Activated naive CD8-positive, alpha-beta T cell treated with anti-CD3 and anti-CD28 coated beads for 36 hours (primary cell): ENCODE results near the gene SOCS6. TPM values are rescaled to one million over a fixed set of nuclear protein-coding genes. Genes with fewer than 3 reads are reported as not detected.
"Not testable (repeated sequence)": the region's sequence is repeated elsewhere in the genome, so short reads cannot be mapped to it uniquely, and the experiment has no call there.

Experiments used
- DNase-seq: peaks from one replicate; pipeline ENCODE4 v3.0.0; 2021
- H3K27ac Mint-ChIP-seq: one replicate; pipeline ENCODE4 v1.8.0; 2022; ENCODE audit warnings: mild to moderate bottlenecking, moderate library complexity, mixed read lengths
- H3K27me3 Mint-ChIP-seq: one replicate; pipeline ENCODE4 v1.8.0; 2022; ENCODE audit warnings: mild to moderate bottlenecking, mixed read lengths
- H3K36me3 Mint-ChIP-seq: one replicate; pipeline ENCODE4 v1.8.0; 2021; ENCODE audit warnings: mild to moderate bottlenecking, mixed read lengths
- H3K4me1 Mint-ChIP-seq: one replicate; pipeline ENCODE4 v1.8.0; 2021; ENCODE audit warnings: mixed read lengths
- H3K4me3 Mint-ChIP-seq: one replicate; pipeline ENCODE4 v1.8.0; 2022; ENCODE audit warnings: mild to moderate bottlenecking, moderate library complexity, mixed read lengths
- H3K9me3 Mint-ChIP-seq: one replicate; pipeline ENCODE4 v1.8.0; 2022; ENCODE audit warnings: mixed read lengths
- total RNA-seq, 2 experiments: library from RNA; stranded (reverse); gene quantifications; one replicate each; pipeline ENCODE4 v1.2.3, GENCODE V29; 2021

Gene SOCS6
- total RNA-seq, 2 experiments from 2014 or later: 2.1 to 2.2 TPM

DNA sequence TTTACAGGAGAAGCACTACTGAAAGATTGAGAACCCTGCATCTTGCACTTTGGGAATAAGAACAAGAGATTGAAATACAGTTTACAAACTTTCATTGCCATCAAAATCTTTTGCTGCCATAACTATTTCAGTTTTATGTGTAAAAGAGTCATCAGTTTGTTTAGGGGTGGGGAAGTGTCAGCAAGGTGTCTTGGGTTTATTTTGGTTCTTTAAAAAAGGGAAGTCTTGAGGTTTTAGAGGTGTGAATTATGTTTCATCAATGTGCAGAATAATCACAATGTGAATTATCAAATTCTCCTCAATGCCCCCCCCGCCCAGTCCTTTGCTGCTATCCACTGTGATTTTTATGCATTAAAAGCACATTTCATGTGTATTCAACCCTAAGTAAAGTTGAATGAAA is 37.4 kb downstream of the SOCS6 start:
- Mint-ChIP-seq H3K36me3 (peaks cover 8% of the 10 kb centered on the region), H3K4me3 (no peak overlapping the region), H3K27me3 (no peaks in the 10 kb centered on the region), H3K9me3 (no peaks in the 10 kb centered on the region), H3K4me1 (peaks cover 4% of the 10 kb centered on the region), H3K27ac (no peak overlapping the region)
- DNase-seq: no peak

DNA sequence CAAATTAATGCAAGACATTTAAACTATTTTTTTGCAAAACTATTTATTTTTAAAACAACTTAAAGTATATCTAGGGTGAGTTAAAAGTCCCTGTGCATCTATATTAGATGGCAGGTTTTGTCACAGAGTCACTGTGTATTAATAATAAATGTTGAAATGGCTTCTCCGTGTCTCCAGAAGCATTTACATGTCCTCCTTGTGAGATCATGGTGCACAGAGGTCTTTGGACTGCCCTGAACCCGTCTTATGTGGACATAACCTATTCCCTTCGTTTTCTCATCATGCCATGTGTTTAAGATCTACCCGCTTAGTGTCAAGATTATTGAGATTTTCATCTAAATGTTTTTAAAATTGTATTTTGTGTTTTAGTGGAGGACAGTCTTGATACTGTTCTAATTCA is 39.3 kb downstream of the SOCS6 start:
- H3K27me3 Mint-ChIP-seq: no peaks in the 10 kb centered on the region
- H3K4me1 Mint-ChIP-seq: peaks cover 4% of the 10 kb centered on the region
- H3K9me3 Mint-ChIP-seq: no peaks in the 10 kb centered on the region
- peaks cover 12% of the 10 kb centered on the region for H3K36me3 Mint-ChIP-seq
- no peak overlapping the region for H3K4me3 Mint-ChIP-seq
- H3K27ac Mint-ChIP-seq: no peak overlapping the region
- DNase-seq: no peak

DNA sequence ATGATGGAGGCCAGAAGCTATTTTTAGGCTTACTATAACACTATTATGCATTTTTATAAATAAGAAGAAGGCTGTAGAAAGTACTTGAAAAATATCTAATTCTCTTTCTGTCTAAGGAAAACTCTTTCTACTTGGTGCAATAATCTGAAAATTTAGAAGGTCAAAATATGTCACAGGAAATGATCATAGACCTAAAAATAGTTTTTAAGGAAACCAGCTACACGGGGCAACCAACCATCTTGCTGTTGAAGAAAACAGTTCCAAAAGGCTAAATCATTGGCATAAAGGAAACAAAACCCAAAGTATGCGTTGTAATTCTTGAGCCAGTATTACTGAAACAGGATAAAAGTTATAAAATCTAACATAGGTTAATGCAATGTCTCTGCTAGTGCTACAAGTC is 40.2 kb downstream of the SOCS6 start:
- Mint-ChIP-seq H3K4me3 (no peak overlapping the region), H3K27ac (no peak overlapping the region), H3K4me1 (peaks cover 4% of the 10 kb centered on the region), H3K36me3 (peaks cover 10% of the 10 kb centered on the region), H3K27me3 (no peaks in the 10 kb centered on the region), H3K9me3 (no peaks in the 10 kb centered on the region)
- DNase-seq: no peak

DNA sequence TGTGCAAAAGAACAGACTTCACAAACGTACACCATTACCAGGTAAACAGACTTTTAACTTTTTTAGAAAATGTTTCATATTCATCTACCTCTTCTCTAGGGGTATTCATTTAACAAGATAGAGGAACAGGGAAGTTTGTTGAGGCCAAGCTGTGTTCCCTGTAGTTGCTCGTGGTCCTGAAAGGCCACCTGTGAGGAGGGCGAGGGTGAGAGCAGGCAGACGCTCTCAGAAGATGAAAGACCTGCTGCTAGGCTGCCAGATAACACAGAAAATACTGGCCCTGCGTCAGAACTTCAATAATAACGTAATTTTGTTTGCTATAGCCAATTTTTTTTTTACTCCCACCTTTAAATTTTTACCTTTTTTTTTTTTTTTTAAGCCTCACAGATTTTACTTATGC is 42.0 kb downstream of the SOCS6 start:
- no peak overlapping the region for H3K4me3 Mint-ChIP-seq
- no peak for DNase-seq
- H3K4me1 Mint-ChIP-seq: peaks cover 4% of the 10 kb centered on the region
- no peak overlapping the region for H3K27ac Mint-ChIP-seq
- H3K27me3 Mint-ChIP-seq: no peaks in the 10 kb centered on the region
- H3K36me3 Mint-ChIP-seq: peaks cover 3% of the 10 kb centered on the region
- peaks cover 7% of the 10 kb centered on the region for H3K9me3 Mint-ChIP-seq

DNA sequence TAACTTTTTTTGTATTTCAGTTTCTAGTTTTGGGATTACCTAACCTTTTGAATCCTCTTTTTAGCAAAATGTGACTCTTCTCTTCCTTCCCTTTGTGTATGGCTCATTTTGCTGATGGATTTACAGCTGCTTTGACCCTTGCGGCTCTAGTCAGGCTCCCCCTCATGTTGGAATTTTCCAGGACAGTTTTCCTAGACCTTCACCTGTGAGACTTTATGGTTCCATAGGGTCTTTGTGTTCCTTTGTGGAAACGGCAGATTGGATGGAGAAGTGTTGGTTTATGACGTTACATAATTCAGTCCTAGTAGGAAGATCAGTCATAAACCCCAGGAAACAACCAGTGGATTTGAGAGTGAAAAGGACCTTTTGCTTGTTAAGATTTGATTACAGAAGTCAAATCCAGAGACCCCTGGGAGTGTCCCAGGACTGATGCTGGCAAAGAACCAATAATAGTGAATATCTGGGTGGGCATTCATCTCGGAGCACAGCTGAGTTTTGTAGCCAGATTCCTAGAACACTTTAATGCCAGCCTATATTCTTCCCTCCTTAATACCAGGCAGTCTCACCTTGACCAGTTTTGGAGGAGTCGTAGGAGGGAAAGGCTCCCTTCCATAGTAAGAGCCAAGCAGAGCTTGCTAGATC is 42.7 kb downstream of the SOCS6 start:
- H3K4me3 Mint-ChIP-seq: no peak overlapping the region
- peaks cover 3% of the 10 kb centered on the region for H3K36me3 Mint-ChIP-seq
- H3K27me3 Mint-ChIP-seq: no peaks in the 10 kb centered on the region
- peaks cover 7% of the 10 kb centered on the region for H3K9me3 Mint-ChIP-seq
- no peak overlapping the region for H3K27ac Mint-ChIP-seq
- H3K4me1 Mint-ChIP-seq: peaks cover 4% of the 10 kb centered on the region
- no peak for DNase-seq

DNA sequence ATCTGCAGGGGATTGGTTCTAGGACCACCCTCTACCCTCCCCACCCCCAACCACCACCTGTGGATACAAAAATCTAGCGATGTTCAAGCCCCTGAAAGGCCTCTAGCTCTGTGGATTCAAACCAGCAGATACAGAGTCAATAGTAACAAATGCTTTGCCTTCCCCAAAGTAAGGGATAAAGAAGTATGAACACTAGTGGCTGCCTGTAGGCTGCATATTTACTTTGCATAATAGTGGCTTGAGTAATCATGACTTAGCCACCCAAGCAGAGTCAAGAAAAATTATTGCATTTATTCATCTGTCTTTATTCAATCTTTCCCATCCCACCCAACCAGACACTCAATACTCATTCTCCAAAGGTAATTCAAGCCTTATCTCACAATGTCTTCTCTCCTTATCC is 43.8 kb downstream of the SOCS6 start:
- DNase-seq: no peak
- Mint-ChIP-seq H3K36me3 (peaks cover 3% of the 10 kb centered on the region), H3K27ac (no peak overlapping the region), H3K4me3 (no peak overlapping the region), H3K9me3 (peaks cover 7% of the 10 kb centered on the region), H3K4me1 (peaks cover 4% of the 10 kb centered on the region), H3K27me3 (no peaks in the 10 kb centered on the region)

DNA sequence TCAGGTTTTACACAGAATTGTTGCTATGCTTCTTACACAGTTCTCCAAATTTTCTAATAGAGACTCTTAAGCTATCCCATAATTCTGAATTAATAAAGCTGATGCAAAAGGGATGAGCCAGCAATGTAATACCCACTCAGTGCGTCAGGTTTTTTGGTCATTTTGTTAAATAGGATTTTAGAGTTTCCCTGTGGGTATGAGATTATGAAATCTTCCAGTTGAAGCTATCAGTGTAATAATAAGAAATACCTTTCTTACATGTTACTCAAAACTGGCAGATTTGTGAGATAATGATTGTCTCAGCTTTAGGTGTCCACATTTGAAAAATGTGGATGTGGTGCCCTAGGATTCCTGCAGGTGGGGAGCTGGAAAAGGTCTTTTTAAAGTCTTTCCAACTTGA is 44.5 kb downstream of the SOCS6 start:
- H3K27me3 Mint-ChIP-seq: no peaks in the 10 kb centered on the region

DNA sequence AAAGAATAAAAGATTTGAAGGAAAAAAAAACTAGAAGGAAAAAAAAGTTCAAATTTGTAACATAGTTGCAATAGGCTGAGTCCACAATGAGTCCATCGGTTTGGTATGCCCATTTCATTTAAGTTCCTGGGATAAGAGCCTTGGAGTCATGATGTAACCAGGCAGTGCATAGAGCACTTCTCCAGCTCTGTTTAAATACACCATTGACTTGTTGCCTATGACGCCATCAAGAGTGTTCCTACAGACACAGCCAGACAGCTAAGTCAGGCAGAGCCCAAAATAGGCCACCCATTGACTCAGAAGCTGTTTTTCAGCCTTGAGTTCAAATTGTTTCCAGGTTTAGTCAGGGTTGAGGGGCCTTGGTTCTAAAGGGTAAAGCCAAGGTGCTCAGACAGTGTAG is 44.9 kb downstream of the SOCS6 start:
- Mint-ChIP-seq H3K4me1 (peaks cover 2% of the 10 kb centered on the region), H3K9me3 (peaks cover 7% of the 10 kb centered on the region), H3K27ac (no peak overlapping the region), H3K27me3 (no peaks in the 10 kb centered on the region), H3K36me3 (peaks cover 3% of the 10 kb centered on the region), H3K4me3 (no peak overlapping the region)
- DNase-seq: no peak

More for the DNA sequence above, 44.5 kb downstream of the SOCS6 start:
- Mint-ChIP-seq H3K4me3 (no peak overlapping the region), H3K36me3 (peaks cover 3% of the 10 kb centered on the region), H3K9me3 (peaks cover 7% of the 10 kb centered on the region), H3K27ac (no peak overlapping the region), H3K4me1 (peaks cover 2% of the 10 kb centered on the region)
- DNase-seq: no peak

DNA sequence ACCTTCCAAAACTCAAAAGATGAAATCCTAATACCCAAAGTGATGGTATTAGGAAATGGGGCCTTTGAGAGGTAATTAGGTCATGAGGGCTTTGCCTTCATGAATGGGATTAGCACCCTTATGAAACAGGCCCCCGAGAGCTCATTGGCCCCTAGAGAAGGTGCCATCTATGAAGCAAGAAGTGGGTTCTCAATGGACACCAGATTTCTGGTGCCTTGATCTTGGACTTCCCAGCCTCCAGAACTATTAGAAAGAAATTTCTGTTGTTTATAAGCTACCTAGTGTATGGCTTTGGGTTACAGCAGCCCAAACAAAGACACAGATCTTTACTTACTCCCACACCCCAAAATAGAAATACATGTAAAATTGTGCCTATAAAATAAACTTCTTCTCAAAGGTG is 45.4 kb downstream of the SOCS6 start:
- DNase-seq: no peak
- H3K27ac Mint-ChIP-seq: no peak overlapping the region
- peaks cover 7% of the 10 kb centered on the region for H3K9me3 Mint-ChIP-seq
- H3K4me1 Mint-ChIP-seq: no peaks in the 10 kb centered on the region
- no peaks in the 10 kb centered on the region for H3K27me3 Mint-ChIP-seq
- H3K36me3 Mint-ChIP-seq: peaks cover 3% of the 10 kb centered on the region
- no peak overlapping the region for H3K4me3 Mint-ChIP-seq

DNA sequence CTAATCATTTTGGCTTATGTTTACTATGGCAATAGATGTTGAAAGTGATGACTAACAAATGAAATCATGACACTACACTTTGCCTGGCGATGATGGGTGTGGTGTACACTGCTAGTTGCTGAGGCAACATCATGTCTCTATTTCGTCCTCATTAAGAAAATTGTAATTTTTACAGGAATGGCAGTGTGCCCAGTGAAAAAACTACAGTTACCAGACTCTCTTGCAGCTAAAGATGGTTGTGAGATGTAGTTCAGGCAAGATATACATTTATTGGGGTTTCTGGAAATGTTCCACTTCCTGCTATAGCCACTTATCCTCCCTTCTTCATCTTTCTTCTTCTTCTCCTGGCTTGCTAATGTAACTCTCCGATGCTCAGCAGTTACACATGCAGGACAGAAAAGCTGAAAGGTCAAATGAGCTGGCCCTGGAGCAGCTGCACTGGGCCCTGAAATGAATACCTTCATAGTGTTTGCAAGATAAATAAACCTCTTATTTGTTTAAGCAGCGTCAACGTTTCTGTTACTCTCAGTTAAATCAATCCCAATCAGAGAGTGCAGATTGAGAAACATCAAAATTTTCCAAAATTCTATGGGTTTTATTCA is 46.0 kb downstream of the SOCS6 start:
- Mint-ChIP-seq H3K36me3 (peaks cover 3% of the 10 kb centered on the region), H3K9me3 (peaks cover 7% of the 10 kb centered on the region), H3K27ac (no peak overlapping the region), H3K27me3 (no peaks in the 10 kb centered on the region), H3K4me3 (no peak overlapping the region), H3K4me1 (no peaks in the 10 kb centered on the region)
- DNase-seq: no peak

DNA sequence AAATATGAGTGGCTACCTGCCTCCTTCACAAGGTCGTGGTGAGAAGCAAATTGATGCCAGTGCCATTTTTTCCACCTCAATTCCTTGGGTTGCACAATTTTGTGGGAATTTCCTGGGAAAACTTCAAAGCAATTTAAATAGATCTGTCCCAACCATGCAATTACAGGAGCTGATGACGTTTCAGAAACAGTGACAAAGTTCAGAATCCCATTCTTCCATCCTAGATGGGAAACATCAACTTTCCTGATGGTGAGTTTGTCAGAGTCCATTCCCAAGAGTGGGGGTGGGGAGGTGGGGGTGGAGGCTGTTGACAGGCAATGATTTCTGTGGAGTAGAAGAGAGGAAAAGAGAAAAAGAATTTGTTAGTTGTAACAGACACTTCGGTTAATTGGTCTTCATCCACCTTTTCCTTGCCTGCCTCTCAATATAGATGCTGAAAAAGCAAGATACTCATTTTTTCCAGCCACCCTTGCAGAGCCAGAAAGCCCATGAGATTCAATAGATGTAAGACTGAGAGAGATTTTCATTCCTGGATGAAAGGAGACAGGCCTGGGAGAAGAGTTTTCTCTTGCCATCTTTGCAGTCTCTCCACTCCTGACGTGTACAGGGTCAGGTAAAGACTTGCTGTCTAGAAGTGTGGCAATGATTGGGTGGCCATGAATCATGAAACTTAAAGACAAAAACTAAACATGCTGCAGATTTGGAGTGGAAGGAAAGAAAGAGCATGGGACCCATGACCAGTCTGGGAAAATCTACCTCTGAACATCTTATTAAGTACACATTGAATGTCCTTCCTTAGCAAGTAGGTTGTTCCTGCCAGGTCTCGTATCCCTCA is 47.3 kb downstream of the SOCS6 start:
- H3K27ac Mint-ChIP-seq: no peak overlapping the region
- H3K27me3 Mint-ChIP-seq: no peaks in the 10 kb centered on the region
- H3K36me3 Mint-ChIP-seq: peaks cover 3% of the 10 kb centered on the region
- no peak for DNase-seq
- H3K9me3 Mint-ChIP-seq: peaks cover 7% of the 10 kb centered on the region
- no peak overlapping the region for H3K4me3 Mint-ChIP-seq
- H3K4me1 Mint-ChIP-seq: no peaks in the 10 kb centered on the region

DNA sequence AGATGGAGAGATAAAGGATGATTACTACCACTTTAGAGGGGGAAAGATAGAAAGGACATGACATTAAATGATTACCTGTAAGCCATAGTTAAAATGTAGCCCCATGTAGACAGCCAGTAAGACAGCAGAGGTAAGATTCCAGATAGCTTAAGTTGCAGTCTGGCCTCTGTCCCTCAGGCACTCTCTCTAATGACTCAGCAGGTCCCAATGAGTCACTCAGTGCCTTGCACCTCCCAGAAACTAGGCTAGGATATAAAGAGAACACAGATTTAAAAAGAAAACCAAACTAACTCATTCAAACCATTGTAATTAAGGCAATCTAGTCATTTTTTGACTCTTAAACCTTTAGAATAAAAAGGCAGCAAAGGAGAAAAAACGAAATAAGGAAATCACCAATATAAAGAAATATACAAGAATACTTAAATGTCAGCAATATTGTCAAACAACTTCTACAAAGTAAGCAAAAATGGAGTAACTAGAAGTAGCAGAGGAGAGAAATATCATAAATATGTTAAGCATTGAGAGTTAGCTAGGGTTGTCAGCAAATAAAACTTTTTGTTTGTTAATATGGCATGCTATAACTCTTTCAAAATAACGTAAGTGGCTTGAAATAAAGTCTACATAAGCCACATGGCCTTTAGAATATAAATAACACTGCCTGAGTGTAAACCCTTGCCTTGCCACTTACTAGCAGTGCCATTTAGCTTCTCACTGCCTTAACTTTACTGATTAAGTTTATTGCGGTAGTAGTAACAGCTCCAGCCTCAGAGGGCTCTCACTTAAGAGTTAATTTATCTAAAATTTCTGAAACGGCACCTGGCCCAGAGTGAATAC is 48.5 kb downstream of the SOCS6 start:
- Mint-ChIP-seq H3K27ac (no peak overlapping the region), H3K36me3 (peaks cover 3% of the 10 kb centered on the region), H3K4me1 (no peaks in the 10 kb centered on the region), H3K27me3 (no peaks in the 10 kb centered on the region), H3K9me3 (peaks cover 7% of the 10 kb centered on the region), H3K4me3 (no peak overlapping the region)
- DNase-seq: no peak

DNA sequence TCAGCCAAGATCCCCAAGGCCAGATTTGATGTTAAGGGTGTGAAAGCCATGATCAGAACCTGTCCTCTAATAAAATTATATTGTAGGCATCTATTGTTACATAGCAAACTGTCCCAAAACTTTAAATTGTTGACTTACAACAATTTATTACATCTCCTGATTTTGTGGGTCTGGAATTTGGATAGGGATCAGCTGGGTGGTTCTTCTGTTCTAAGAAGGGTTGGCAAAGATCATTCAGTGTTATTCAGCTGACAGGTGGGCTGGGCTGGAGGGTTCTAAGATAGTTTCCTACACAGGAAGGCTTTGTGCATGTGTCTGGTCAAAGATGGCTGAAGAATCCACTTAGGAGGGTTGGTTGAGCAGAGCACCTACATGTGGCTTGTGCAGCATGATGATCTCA is 50.0 kb downstream of the SOCS6 start:
- Mint-ChIP-seq H3K27me3 (no peaks in the 10 kb centered on the region), H3K27ac (no peak overlapping the region), H3K36me3 (no peaks in the 10 kb centered on the region), H3K4me1 (no peaks in the 10 kb centered on the region), H3K4me3 (no peak overlapping the region), H3K9me3 (peaks cover 7% of the 10 kb centered on the region)
- DNase-seq: no peak

DNA sequence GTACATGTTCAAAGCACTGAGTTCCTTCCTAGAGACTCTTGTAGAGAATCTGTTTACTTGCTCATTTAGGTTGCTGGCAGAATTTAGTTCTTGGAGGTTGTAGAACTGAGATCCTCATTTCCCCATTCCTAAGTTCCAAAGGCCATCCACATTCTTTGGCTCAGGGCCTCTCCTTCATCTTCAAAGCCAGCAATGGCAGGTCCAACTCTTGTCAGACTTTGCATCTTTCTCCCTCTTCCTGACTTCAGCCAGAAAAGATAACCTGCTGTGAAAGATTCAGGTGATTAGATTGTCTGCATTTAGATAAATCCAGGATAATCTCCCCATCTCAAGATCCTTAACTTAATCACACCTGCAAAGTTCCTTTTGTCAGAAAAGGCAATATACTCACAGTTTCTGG is 51.1 kb downstream of the SOCS6 start:
- no peak overlapping the region for H3K4me3 Mint-ChIP-seq
- no peaks in the 10 kb centered on the region for H3K27me3 Mint-ChIP-seq
- H3K4me1 Mint-ChIP-seq: no peaks in the 10 kb centered on the region
- H3K36me3 Mint-ChIP-seq: no peaks in the 10 kb centered on the region
- DNase-seq: no peak
- no peak overlapping the region for H3K27ac Mint-ChIP-seq
- peaks cover 2% of the 10 kb centered on the region for H3K9me3 Mint-ChIP-seq

DNA sequence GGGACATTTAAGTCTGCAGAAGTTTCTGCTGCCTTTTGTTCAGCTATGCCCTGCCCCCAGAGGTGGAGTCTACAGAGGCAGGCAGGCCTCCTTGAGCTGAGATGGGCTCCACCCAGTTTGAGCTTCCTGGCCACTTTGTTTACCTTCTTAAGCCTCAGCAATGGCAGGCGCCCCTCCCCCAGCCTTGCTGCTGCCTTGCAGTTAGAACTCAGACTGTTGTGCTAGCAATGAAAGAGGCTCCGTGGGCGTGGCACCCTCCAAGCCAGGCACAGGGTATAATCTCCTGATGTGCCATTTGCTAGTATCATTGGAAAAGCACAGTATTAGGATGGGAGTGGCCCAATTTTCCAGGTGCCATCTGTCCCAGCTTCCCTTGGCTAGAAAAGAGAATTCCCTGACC is 59.6 kb downstream of the SOCS6 start:
- H3K27me3 Mint-ChIP-seq, DNase-seq, H3K36me3 Mint-ChIP-seq, H3K27ac Mint-ChIP-seq, H3K4me3 Mint-ChIP-seq, H3K4me1 Mint-ChIP-seq, H3K9me3 Mint-ChIP-seq: not testable (repeated sequence)
